Epidermal melanocyte (primary cell): ENCODE measurements around the gene BICD2.

ENCODE experiments used
- DNase-seq: peaks from one replicate; pipeline ENCODE4 v3.0.0; 2011; ENCODE audit warnings: low spot score; ENCODE audit not compliant: insufficient read length

BICD2 gene

GRCh38 chr9:92715488-92716231 lies 49.0 kb downstream of the BICD2 start:
- peak; percentile 7 for DNase-seq

DNA sequence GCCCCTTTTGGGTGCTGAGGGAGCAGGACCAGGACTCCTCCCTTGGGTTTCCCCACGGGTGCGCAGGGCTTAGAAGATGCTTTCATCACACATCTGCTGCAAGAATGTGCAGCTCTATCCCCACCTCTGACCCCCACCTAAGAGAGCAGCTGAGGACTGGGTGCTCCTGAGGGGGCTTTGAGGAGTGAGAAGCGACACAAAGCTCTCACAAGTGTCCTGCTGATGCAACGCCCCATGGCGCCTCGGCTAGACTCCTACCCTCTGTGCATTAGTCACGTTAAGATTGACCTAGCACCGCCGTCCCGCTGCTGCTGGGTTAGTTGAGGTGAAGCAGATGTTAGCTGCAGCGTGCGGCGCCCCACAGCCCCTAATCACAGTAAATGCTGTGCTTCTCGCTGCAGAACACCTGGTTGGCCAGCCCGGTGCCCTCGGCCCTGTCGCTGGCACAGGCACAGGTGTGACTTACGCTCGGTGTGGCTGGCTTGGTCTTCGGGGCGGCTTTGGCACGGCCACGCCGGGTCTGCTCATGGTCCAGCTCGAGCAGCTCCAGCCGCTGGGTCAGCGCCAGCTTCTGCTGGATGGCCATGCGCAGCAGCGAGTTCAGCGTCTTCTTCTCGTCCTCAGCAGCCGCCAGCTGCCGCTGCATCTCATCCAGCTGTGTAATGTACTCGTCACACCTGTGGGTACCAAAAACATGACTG lies 49.7 kb downstream of the BICD2 start:
- DNase-seq: peak; percentile 5

DNA sequence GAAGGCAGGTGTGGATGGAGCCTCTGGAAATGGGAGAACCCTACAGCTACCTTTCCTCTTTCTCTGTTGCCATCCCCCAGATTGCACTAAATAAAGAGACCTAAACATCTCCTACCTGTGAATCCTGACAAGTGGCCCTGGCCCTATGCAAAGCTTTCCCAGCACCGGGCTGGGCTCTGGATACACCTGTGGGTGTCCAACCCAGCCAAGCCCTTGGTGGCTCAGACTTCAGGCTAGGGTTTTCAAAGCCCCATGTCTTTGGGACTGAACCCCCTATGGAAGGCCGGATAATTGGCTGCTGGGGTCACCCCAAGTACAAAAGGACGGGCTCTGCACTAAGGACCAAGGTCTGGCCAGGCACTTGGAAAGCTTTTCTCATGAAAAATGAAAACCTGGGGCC lies 50.6 kb downstream of the BICD2 start:
- peak; percentile 11 for DNase-seq

- peak; percentile 7 for DNase-seq
Observed at GRCh38 chr9:92713528-92713927, 51.1 kb downstream of the BICD2 start.

GRCh38 chr9:92712767-92713166 lies 51.9 kb downstream of the BICD2 start:
- peak; percentile 15 for DNase-seq

DNA sequence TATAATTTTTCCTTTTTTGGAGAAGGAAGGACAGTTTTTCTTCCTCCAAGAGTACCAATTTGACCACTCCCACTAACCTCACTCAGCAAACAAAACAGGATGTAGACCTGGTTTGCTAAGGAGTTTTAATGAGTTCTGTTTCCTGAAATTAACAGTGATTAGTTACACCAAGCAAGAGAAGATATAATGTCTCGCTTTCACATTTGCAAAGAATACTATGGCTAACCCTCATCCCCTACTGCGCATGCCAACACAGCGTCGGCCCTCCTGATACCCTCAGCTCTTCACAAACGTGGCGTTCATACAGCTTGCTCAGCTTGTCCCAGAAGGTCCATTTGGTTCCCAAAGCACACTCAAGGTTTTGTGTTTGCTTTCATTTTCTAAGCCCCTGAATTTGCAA lies 52.8 kb downstream of the BICD2 start:
- DNase-seq: no peak

DNA sequence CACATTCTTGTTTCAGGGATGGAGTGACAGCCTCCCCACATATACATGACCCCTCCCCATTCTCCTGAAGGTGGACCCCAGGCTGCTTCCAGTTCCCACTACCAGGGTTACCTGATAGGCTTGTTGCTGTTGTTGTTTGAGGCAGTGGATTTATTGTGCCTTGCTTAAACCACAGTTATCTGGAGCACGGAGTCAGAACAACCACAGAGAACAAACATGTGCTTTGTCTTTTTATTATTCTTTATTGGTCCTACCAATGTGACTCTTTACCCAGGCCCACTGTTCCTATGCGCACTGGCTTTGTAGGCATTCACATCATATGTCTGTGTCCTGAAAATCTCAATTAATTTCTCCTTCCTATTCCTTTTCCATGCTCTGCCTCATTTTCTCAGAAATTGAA lies 53.5 kb downstream of the BICD2 start:
- DNase-seq: peak; percentile 18

DNA sequence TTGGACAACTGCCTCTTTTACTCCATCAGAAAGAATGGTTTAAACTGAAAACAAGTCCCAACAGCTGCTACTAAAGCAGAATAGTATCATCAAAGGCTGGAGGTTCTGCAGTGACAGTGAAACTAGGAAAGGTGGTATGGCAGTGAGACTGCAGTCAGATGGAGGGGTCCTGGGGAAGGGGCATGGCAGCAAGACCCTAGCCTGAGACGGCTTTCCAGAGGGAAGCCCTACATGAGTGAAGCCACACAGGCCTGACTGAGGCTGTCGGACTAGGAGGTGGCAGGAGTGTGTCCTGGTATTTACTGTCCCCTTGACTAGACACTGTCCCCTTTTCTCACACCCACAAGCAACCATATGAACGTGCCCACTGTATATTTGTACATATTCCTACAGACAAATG lies 54.3 kb downstream of the BICD2 start:
- no peak for DNase-seq

DNA sequence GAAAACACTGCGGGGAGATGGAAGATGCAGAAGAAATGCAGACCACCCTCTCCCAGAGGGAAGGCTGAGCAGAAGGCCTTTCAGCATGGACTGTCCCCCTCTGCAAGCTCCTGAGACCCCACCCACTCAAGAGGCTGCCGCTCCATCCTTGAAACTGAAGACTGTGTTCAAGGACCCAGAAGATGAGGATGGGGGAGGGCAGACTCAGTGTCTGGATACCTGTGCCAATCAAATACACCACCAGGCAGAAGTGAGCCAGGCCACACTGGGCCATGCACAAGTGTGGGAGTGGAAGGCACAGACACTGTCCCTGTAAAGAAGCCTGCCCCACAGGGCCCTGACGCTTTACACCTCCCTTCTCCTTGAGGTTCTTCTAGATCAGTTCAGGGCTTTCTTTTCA lies 54.7 kb downstream of the BICD2 start:
- peak; percentile 10 for DNase-seq

DNA sequence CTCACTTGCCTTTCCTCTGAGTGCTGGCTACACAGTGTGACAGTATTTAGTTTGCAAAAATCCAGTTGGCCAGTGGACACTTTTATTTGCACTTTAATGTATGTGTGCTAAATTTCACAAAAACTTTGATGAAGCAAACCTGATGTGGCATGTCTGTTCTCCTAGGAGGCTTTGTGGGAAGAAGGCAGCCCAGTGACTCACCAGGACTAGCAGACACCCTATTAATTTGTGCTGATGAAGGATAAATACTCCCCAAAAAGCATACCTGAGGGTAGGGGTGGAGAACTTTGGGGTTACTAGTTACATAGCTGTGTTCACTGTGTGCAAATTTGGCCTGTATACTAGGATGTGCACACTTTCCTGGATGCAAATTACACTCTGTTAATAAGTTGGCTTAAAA lies 55.4 kb downstream of the BICD2 start:
- peak; percentile 9 for DNase-seq

DNA sequence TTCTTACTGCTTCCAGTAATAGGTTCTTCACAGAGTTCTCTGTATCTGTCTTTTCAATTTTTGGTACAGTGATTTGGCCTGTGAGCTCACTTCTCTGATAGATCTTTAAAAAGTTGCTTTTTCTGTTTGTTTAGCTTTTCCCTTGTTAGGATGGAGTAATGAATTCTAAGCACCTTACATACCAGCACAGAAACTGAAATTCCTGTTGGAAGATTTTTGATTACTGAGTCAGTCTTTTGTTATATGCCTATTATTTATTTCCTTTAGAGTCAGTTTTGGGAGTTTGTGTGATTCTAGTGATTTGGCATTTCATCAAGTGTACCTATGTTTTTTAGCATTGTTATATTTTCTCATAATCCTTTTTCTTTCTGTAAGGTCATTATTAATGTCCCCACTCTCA lies 57.1 kb downstream of the BICD2 start:
- no peak for DNase-seq

DNA sequence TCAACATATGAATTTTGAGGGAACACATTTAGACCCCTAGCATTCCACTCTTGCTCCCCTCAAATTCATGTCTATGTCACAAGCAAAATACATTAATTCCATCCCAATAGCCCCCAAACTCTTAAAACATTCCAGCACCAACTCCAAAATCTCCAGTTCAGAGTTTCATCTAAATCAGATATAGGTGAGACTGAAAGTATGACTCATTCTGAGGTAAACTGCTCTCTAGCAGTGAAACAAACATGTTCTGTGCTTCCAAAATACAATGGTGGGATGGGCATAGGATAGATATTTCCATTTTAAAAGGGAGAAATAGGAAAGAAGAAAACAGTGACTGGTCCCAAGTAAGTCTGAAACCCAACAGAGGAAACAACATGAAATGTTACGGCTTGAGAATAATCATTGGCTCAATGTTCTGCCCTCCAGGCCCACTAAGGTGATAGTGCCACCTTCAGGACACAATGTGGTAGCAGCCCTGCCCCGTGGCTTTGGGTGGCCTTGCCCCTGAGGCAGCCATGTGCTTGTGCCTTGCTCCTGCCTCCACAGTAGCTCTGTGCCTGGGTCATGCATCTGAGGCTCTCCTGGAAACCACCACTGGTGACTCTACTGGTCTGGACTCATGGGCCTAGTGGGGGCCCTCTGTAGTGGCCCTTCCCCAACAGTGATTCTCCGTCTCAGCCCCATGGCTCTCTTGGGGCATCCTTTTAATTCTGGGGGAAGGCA lies 58.3 kb downstream of the BICD2 start:
- DNase-seq: peak; percentile 14

GRCh38 chr9:92704528-92704927 lies 60.1 kb downstream of the BICD2 start:
- no peak for DNase-seq

DNA sequence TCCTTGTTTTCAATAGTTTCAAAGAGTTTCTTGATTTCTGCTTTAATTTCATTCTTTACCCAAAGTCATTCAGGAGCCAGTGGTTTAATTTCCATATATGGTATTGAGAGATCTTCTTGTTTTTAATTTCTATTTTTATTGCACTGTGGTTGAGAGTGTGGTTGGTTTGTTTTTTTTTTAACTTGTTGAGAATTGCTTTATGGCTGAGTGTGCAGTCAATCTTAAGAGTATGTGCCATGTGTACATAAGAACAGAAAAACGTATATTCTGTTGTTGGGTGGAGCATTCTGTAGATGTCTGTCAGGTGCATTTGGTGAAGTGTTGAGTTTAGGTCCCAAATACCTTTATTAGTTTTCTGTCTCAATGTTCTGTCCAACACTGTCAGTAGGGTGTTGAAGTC lies 68.0 kb downstream of the BICD2 start:
- DNase-seq: no peak

DNA sequence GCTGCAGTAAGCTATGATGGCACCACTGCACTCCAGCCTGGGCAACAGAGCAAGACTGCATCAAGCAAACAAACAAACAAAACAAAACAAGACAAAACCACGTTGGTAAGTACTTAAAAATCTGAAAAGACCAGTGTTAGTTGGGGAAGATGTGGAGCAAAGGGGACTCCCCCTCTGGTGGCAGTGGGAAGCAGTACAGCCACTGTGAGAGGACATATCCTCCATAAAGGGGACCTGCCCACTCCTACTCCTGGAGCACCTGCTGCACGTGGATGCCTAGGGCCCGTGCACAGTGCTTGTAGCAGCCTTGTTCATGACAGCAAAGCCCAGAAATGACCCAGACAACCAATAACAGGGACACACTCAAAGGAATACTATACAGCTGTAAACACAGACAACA lies 77.7 kb downstream of the BICD2 start:
- no peak for DNase-seq

DNA sequence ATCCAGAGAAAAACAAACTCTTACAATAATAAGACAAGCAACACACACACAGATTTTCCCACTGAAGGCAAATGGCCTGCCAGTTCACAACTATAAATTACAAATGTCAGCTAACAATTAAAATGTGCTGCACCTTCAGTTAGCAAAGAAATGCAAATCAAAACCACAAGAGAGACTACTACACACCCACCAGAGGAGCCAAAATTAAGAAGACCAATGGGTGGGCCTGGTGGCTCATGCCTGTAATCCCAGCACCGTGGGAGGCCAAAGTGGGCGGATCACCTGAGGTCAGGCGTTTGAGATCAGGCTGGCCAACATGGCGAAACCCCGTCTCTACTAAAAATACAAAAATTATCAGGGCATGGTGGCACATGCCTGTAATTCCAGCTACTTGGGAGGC lies 79.6 kb downstream of the BICD2 start:
- no peak for DNase-seq

- no peak for DNase-seq
Observed at GRCh38 chr9:92682269-92682668, 82.4 kb downstream of the BICD2 start.

- no peak for DNase-seq
Observed at GRCh38 chr9:92680166-92681119, 84.2 kb downstream of the BICD2 start.

DNA sequence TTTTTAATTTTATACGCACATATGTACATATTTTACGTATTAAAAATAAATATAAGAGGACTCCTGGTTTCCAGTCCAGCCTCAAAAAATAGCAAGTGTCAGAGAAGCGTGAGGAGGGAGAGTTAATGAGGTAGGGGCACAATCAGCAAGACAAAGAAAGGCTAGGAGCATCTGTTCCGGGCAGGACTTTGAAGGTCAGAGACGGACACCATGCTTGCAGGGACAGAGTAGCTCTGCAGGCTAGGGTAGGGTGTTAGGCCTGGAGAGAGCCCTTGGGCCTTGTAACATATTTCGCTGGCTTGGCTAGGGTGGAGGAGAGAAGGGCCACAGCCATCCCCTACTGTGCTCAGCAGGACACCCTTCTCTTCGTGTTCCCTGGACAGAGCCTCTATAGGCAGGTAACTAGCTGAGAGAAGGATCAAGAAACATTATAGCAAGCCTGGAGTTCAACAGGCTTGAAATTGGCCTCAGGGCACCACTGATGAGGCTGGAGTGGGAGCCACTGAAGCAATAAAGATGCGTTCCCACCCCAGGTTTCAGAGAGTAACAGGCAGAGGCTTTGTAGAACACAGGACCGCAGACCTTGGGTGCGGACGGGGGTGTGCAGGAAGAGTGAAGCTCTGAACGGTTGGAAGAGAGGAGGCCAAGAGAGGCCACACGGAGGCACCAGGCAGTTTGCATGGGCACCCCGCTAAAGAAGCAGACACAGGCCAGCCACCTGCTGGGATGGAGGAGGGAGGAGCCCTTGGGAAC lies 85.0 kb downstream of the BICD2 start:
- DNase-seq: no peak

DNA sequence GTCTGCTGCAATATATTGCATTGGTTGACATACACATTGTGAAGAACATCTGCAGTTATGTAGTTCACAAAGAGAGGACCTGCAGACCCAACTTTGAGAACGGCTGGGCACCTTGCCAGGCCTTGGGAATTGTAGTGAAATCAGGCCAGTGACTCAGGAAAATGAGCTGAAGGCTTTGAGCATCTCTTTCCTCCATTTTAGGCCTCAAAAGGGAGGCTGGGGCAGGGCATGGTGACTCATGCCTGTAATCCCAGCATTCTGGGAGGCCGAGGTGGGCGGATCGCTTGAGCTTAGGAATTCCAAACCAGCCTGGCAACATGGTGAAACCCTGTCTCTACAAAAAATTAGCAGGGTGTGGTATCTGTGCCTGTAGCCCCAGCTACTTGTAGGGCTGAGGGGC lies 93.3 kb downstream of the BICD2 start:
- no peak for DNase-seq
